Measurements from ENCODE around the gene NSG1. TPM values are rescaled to one million over a fixed set of nuclear protein-coding genes. Genes with fewer than 3 reads are reported as not detected.
"Not testable (repeated sequence)": the region's sequence is repeated elsewhere in the genome, so short reads cannot be mapped to it uniquely, and the experiment has no call there.

The NSG1 gene
- total RNA-seq, 2 experiments from 2014 or later, result 15.8 to 17.8 TPM

- H3K27me3 Mint-ChIP-seq (ENCODE audit: low read depth), result no peaks in the 10 kb centered on the region
- H3K9me3 Mint-ChIP-seq (ENCODE audit: insufficient read depth), result no peaks in the 10 kb centered on the region
- DNase-seq, result no peak
- ChIA-PET CTCF (no interaction called here), POLR2A (no interaction called here)
- H3K27ac Mint-ChIP-seq, result no peak overlapping the region
- peaks cover 21% of the 10 kb centered on the region for H3K4me1 Mint-ChIP-seq (ENCODE audit: low read depth)
- no peak for ATAC-seq
- no peak overlapping the region for H3K4me3 Mint-ChIP-seq
- H3K36me3 Mint-ChIP-seq (ENCODE audit: low read depth), result peaks cover 16% of the 10 kb centered on the region
Observed at GRCh38 chr4:4415107-4415805, 28.4 kb downstream of the NSG1 start.

- CTCF ChIA-PET, result interaction anchor here (1.2 kb wide), 1 partner anchor 15 kb away, joined by 3 read pairs; no protein-coding TSS in a partner anchor
- POLR2A ChIA-PET, result interaction anchor here (0.6 kb wide), 1 partner anchor 20 kb away, joined by 3 read pairs; no protein-coding TSS in a partner anchor
- ATAC-seq (no peak), DNase-seq (no peak)
- H3K27ac Mint-ChIP-seq, result no peak overlapping the region
- H3K27me3 Mint-ChIP-seq (ENCODE audit: low read depth), result no peaks in the 10 kb centered on the region
- peaks cover 21% of the 10 kb centered on the region for H3K4me1 Mint-ChIP-seq (ENCODE audit: low read depth)
- H3K4me3 Mint-ChIP-seq, result no peak overlapping the region
- H3K9me3 Mint-ChIP-seq (ENCODE audit: insufficient read depth), result no peaks in the 10 kb centered on the region
- H3K36me3 Mint-ChIP-seq (ENCODE audit: low read depth), result peaks cover 18% of the 10 kb centered on the region
Observed at GRCh38 chr4:4415806-4416805, 29.2 kb downstream of the NSG1 start.

GRCh38 chr4:4416981-4417380 lies 30.1 kb downstream of the NSG1 start:
- DNase-seq, result no peak
- ChIA-PET POLR2A (no interaction called here), CTCF (interaction anchor here (0.9 to 1.3 kb wide), 3 partner anchors 14 to 157 kb away, joined by 3 read pairs; no protein-coding TSS in a partner anchor)
- no peak for ATAC-seq
- Mint-ChIP-seq H3K4me1 (ENCODE audit: low read depth) (peaks cover 21% of the 10 kb centered on the region), H3K4me3 (no peak overlapping the region), H3K27ac (peak overlapping the region; percentile 2), H3K36me3 (ENCODE audit: low read depth) (peaks cover 18% of the 10 kb centered on the region), H3K27me3 (ENCODE audit: low read depth) (no peaks in the 10 kb centered on the region), H3K9me3 (ENCODE audit: insufficient read depth) (no peaks in the 10 kb centered on the region)

GRCh38 chr4:4417886-4418285 lies 31.0 kb downstream of the NSG1 start:
- no peaks in the 10 kb centered on the region for H3K9me3 Mint-ChIP-seq (ENCODE audit: insufficient read depth)
- H3K27ac Mint-ChIP-seq, result peak overlapping the region; percentile 67
- H3K4me1 Mint-ChIP-seq (ENCODE audit: low read depth), result peaks cover 21% of the 10 kb centered on the region
- CTCF ChIA-PET, result interaction anchor here (1.2 to 1.3 kb wide), 2 partner anchors 13 to 158 kb away, joined by 3 read pairs; no protein-coding TSS in a partner anchor
- POLR2A ChIA-PET, result no interaction called here
- peak overlapping the region; percentile 9 for H3K4me3 Mint-ChIP-seq
- ATAC-seq (peak; percentile 25), DNase-seq (no peak)
- H3K36me3 Mint-ChIP-seq (ENCODE audit: low read depth), result peaks cover 18% of the 10 kb centered on the region
- H3K27me3 Mint-ChIP-seq (ENCODE audit: low read depth), result no peaks in the 10 kb centered on the region

DNA sequence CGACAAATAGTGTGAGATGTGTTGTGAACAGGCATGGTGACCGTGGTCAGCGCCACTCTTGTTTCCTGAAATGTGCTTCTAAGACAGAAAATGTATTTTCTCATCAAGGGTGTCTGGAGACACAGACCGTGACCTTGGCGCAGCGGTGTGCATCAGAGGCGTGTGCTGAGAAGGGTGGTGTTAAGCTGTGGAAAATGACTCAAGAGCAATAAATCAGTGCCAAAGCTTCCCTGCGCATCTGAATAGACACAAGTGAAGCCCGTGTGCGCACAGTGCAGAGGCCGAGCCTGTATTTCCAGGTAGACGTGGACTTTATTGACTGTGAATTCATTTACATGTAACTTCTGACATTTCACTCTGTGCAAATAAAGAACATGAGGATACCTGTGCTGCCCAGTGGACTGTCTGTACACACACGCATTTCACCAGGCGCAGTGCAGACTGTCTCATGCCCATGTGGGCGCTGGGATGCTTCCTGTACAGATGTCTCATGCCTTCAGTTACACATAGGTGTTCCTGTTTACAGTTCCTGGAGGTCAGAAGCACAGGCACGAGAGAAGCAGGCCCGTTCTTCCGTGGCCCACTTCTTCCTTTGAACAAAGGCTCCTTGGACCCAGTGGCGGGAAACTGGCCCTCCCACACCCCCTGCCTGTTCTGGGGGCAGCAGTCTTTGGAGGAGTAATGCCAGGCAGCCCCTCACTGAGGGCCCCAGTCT lies 31.9 kb downstream of the NSG1 start:
- Mint-ChIP-seq H3K9me3 (ENCODE audit: insufficient read depth) (no peaks in the 10 kb centered on the region), H3K27ac (peak overlapping the region; percentile 67), H3K36me3 (ENCODE audit: low read depth) (peaks cover 18% of the 10 kb centered on the region), H3K4me1 (ENCODE audit: low read depth) (peaks cover 21% of the 10 kb centered on the region), H3K27me3 (ENCODE audit: low read depth) (no peaks in the 10 kb centered on the region), H3K4me3 (peak overlapping the region; percentile 9)
- ATAC-seq (peak; percentile 17), DNase-seq (no peak)
- CTCF ChIA-PET, result no interaction called here
- POLR2A ChIA-PET, result no interaction called here

DNA sequence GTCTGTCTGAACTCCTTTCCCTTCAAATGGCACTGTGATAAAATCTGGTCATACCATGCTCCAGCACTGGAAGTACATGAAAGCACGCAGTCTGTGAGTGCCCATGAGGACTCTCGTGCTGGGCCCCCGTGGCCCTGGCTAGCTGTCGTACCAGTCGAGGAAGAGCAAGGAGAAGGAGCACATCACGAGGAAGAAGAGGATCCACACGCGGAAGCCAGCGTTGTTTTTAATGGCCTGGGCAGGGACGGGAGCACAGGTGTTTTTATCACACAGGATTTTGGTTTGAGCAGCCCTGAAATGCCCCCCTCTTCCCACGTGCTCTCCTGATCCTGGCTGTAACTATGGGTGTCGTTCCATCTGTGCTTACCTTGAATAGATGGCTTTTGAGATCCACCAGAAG lies 33.0 kb downstream of the NSG1 start:
- Mint-ChIP-seq H3K36me3 (ENCODE audit: low read depth) (peaks cover 18% of the 10 kb centered on the region), H3K27me3 (ENCODE audit: low read depth) (no peaks in the 10 kb centered on the region), H3K9me3 (ENCODE audit: insufficient read depth) (no peaks in the 10 kb centered on the region), H3K27ac (peak overlapping the region; percentile 67), H3K4me1 (ENCODE audit: low read depth) (peaks cover 21% of the 10 kb centered on the region), H3K4me3 (no peak overlapping the region)
- CTCF ChIA-PET, result interaction anchor here (1.7 kb wide), 1 partner anchor 11 kb away, joined by 9 read pairs; no protein-coding TSS in a partner anchor
- ATAC-seq (no peak), DNase-seq (no peak)
- POLR2A ChIA-PET, result no interaction called here

GRCh38 chr4:4420421-4420820 lies 33.5 kb downstream of the NSG1 start:
- ATAC-seq, result no peak
- ChIA-PET CTCF (interaction anchor here (1.7 to 2.0 kb wide), 2 partner anchors 10 to 160 kb away, joined by 7 to 9 read pairs; no protein-coding TSS in a partner anchor), POLR2A (no interaction called here)
- Mint-ChIP-seq H3K4me1 (ENCODE audit: low read depth) (peaks cover 21% of the 10 kb centered on the region), H3K4me3 (no peak overlapping the region), H3K36me3 (ENCODE audit: low read depth) (peaks cover 18% of the 10 kb centered on the region), H3K27ac (no peak overlapping the region), H3K9me3 (ENCODE audit: insufficient read depth) (no peaks in the 10 kb centered on the region), H3K27me3 (ENCODE audit: low read depth) (no peaks in the 10 kb centered on the region)
- DNase-seq, result no peak

DNA sequence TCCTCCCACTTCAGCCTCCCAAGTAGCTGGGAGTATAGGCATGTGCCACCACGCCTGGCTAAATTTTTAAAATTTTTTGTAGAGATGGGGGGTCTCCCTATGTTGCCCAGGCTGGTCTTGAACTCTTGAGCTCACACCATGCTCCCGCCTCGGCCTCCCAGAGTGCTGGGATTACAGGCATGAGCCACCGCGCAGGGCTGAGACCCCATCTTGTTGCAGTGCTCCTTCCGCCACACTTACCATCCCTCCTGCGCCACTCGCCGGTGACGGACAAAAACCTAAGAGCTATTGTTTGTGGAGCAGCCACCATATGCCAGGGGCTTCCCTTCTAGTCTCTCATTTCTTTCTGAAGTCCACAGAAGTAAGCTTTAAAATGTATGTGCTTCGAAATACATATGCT lies 34.5 kb downstream of the NSG1 start:
- H3K9me3 Mint-ChIP-seq (ENCODE audit: insufficient read depth), result no peaks in the 10 kb centered on the region
- H3K36me3 Mint-ChIP-seq (ENCODE audit: low read depth), result peaks cover 13% of the 10 kb centered on the region
- ATAC-seq (no peak), DNase-seq (no peak)
- CTCF ChIA-PET, result interaction anchor here (1.0 to 2.0 kb wide), 3 partner anchors 9 to 161 kb away, joined by 3 to 9 read pairs (median 7); no protein-coding TSS in a partner anchor
- peaks cover 21% of the 10 kb centered on the region for H3K4me1 Mint-ChIP-seq (ENCODE audit: low read depth)
- no peak overlapping the region for H3K4me3 Mint-ChIP-seq
- no peak overlapping the region for H3K27ac Mint-ChIP-seq
- no peaks in the 10 kb centered on the region for H3K27me3 Mint-ChIP-seq (ENCODE audit: low read depth)
- POLR2A ChIA-PET, result no interaction called here

GRCh38 chr4:4422117-4422516 lies 35.2 kb downstream of the NSG1 start:
- Mint-ChIP-seq H3K36me3 (ENCODE audit: low read depth) (peaks cover 13% of the 10 kb centered on the region), H3K4me1 (ENCODE audit: low read depth) (peaks cover 21% of the 10 kb centered on the region)
- CTCF ChIA-PET, result interaction anchor here (1.0 to 2.0 kb wide), 2 partner anchors 10 to 162 kb away, joined by 3 to 7 read pairs; no protein-coding TSS in a partner anchor
- H3K4me3 Mint-ChIP-seq; H3K27ac Mint-ChIP-seq; H3K9me3 Mint-ChIP-seq (ENCODE audit: insufficient read depth); H3K27me3 Mint-ChIP-seq (ENCODE audit: low read depth); ATAC-seq; POLR2A ChIA-PET; DNase-seq: not testable (repeated sequence)

DNA sequence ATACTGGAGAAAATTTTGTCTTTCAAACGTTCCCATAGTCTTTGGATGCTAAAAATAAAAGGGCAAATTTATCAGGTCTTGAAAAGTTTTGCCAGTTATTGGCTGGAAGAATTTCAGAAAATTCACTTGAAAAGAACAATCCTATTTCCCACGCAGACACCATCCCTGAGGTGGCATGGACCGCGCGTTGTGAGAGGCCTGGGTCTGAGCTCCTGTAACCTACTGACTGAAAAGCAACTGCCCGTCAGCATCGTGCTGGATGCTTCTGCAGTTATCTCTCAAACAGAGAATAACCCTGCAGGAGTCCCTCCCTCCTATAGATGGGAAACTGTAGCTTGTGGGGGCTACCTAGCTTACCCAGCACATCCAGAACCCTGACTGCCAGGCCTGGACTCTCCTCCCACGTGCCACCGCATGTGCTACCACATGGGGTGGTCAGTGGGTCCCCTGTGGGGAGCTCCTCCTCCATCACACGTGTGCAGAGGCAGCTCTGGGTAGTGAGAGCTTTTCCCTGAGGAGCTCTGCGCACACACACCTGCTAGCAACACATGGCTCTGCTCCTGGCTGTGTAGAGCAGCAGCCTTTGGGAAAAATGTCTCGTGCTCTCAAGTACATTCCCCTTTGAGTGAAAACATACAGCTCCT lies 36.1 kb downstream of the NSG1 start:
- ChIA-PET CTCF (interaction anchor here (0.7 to 1.4 kb wide), 4 partner anchors 9 to 163 kb away, joined by 3 to 4 read pairs (median 3); no protein-coding TSS in a partner anchor), POLR2A (no interaction called here)
- Mint-ChIP-seq H3K4me3 (no peak overlapping the region), H3K9me3 (ENCODE audit: insufficient read depth) (no peaks in the 10 kb centered on the region), H3K36me3 (ENCODE audit: low read depth) (peaks cover 13% of the 10 kb centered on the region), H3K4me1 (ENCODE audit: low read depth) (peaks cover 18% of the 10 kb centered on the region), H3K27ac (peak overlapping the region; percentile 12), H3K27me3 (ENCODE audit: low read depth) (no peaks in the 10 kb centered on the region)
- ATAC-seq (no peak), DNase-seq (no peak)

Measured in activated CD8-positive, alpha-beta T cell treated with anti-CD3 and anti-CD28 coated beads, Interleukin-2, amount 10 ng/mL, durations not matched to agents 7 days and 5 days (primary cell).